ENCODE data around the gene MOB4. TPM values are rescaled to one million over a fixed set of nuclear protein-coding genes. Genes with fewer than 3 reads are reported as not detected.
"Not testable (repeated sequence)": the region's sequence is repeated elsewhere in the genome, so short reads cannot be mapped to it uniquely, and the experiment has no call there.

Gene MOB4
- total RNA-seq, 2 experiments from 2014 or later, result 10.7 to 14.1 TPM

DNA sequence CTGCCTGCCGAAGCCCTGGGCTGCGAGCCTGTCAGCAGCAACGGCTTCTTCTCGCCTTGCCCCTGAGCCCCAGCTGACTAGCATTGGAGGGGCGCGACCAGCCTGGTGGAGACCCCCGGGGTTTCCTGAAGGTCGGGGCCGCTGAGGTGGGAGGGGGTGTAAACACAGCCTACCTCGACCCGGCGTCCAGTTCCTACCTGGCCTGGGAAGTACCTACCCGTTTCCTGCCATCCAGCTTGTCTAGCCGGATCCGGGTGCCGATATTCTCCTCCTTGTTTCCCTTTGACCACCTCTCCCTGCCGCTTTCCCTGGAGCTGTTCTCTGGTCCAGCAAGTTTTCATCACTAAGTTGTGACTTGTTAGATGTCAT is 511 bp downstream of the MOB4 start:
- intact Hi-C loops (cut with micrococcal nuclease), result loop anchor here (1.0 to 10.0 kb wide), 3 partner anchors 63 to 722 kb away; partner anchors contain the start of genes COQ10B, GTF3C3 and MARS2
- H3K27ac Mint-ChIP-seq, result peak overlapping the region; percentile 89
- peaks cover 40% of the 10 kb centered on the region for H3K4me1 Mint-ChIP-seq (ENCODE audit: low read depth)
- peaks cover 10% of the 10 kb centered on the region for H3K36me3 Mint-ChIP-seq (ENCODE audit: low read depth)
- H3K27me3 Mint-ChIP-seq (ENCODE audit: low read depth), result no peaks in the 10 kb centered on the region
- CTCF ChIA-PET, result interaction anchor here (1.6 kb wide), 1 partner anchor 14 kb away, joined by 5 read pairs; no protein-coding TSS in a partner anchor
- peak overlapping the region; percentile 98 for H3K4me3 Mint-ChIP-seq
- DNase-seq, result peak; percentile 41
- H3K9me3 Mint-ChIP-seq, result peaks cover 4% of the 10 kb centered on the region

DNA sequence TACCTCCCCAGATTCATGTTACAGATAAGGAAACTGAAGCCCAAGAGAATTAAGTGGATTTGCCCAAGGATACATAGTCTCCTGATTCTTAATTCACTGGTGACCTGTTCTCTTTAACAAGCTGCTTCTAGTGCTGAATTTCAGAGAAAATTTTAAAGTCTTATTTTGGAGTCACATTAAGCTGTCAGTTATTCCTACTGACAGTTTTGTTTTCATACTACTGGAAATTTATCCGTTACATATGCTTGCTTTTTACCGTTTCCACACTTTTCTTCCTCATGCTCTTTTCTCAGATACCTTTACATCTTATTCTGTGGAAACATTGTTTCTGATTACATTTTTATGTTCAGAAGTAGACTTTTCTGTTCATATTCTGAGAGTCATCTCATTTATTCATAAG is 1.3 kb downstream of the MOB4 start:
- H3K27me3 Mint-ChIP-seq (ENCODE audit: low read depth), result no peaks in the 10 kb centered on the region
- no peak for DNase-seq
- CTCF ChIA-PET, result interaction anchor here (0.7 to 1.6 kb wide), 2 partner anchors 14 to 59 kb away, joined by 3 to 5 read pairs; no protein-coding TSS in a partner anchor
- peaks cover 12% of the 10 kb centered on the region for H3K36me3 Mint-ChIP-seq (ENCODE audit: low read depth)
- intact Hi-C loops (cut with micrococcal nuclease), result loop anchor here (10.0 kb wide), 1 partner anchor 722 kb away; the partner anchor contains the start of gene GTF3C3
- H3K4me1 Mint-ChIP-seq (ENCODE audit: low read depth), result peaks cover 44% of the 10 kb centered on the region
- H3K9me3 Mint-ChIP-seq, result peaks cover 4% of the 10 kb centered on the region
- peak overlapping the region; percentile 89 for H3K27ac Mint-ChIP-seq
- H3K4me3 Mint-ChIP-seq, result peak overlapping the region; percentile 98

- no peaks in the 10 kb centered on the region for H3K9me3 Mint-ChIP-seq
- peak overlapping the region; percentile 24 for H3K27ac Mint-ChIP-seq
- peaks cover 37% of the 10 kb centered on the region for H3K36me3 Mint-ChIP-seq (ENCODE audit: low read depth)
- H3K4me3 Mint-ChIP-seq, result no peak overlapping the region
- H3K27me3 Mint-ChIP-seq (ENCODE audit: low read depth), result no peaks in the 10 kb centered on the region
- DNase-seq, result no peak
- peaks cover 36% of the 10 kb centered on the region for H3K4me1 Mint-ChIP-seq (ENCODE audit: low read depth)
- intact Hi-C loops (cut with micrococcal nuclease), result no loop called here
- CTCF ChIA-PET, result interaction anchor here (0.6 kb wide), 1 partner anchor 570 kb away, joined by 3 read pairs; no protein-coding TSS in a partner anchor
Measured at GRCh38 chr2:197538412-197538811, 22.5 kb downstream of the MOB4 start.

GRCh38 chr2:197539734-197540133 is 23.9 kb downstream of the MOB4 start:
- peaks cover 35% of the 10 kb centered on the region for H3K36me3 Mint-ChIP-seq (ENCODE audit: low read depth)
- DNase-seq, result no peak
- H3K27ac Mint-ChIP-seq, result no peak overlapping the region
- no peaks in the 10 kb centered on the region for H3K27me3 Mint-ChIP-seq (ENCODE audit: low read depth)
- H3K4me1 Mint-ChIP-seq (ENCODE audit: low read depth), result peaks cover 29% of the 10 kb centered on the region
- CTCF ChIA-PET, result interaction anchor here (0.6 to 1.1 kb wide), 4 partner anchors 11 to 66 kb away, joined by 3 to 6 read pairs (median 4); no protein-coding TSS in a partner anchor
- H3K9me3 Mint-ChIP-seq, result no peaks in the 10 kb centered on the region
- H3K4me3 Mint-ChIP-seq, result no peak overlapping the region
- intact Hi-C loops (cut with micrococcal nuclease), result no loop called here

DNA sequence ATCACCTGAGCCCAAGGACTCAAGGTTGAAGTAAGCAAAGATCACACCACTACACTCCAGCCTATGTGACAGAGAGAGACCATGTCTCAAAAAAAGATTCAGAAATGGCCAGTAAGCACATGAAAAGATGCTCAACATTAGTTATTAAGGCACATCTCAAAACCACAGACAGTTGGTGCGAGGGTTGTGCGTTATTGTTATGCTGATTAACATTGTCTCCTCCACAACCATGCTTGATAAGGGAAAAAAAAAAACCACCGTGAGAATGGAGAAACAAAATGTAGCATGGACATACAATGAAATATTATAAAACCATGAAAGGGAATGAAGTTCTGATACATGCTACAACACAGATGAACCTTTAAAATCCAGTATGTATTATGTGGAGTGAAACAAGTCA is 27.3 kb downstream of the MOB4 start:
- intact Hi-C loops (cut with micrococcal nuclease), result no loop called here
- peaks cover 31% of the 10 kb centered on the region for H3K36me3 Mint-ChIP-seq (ENCODE audit: low read depth)

DNA sequence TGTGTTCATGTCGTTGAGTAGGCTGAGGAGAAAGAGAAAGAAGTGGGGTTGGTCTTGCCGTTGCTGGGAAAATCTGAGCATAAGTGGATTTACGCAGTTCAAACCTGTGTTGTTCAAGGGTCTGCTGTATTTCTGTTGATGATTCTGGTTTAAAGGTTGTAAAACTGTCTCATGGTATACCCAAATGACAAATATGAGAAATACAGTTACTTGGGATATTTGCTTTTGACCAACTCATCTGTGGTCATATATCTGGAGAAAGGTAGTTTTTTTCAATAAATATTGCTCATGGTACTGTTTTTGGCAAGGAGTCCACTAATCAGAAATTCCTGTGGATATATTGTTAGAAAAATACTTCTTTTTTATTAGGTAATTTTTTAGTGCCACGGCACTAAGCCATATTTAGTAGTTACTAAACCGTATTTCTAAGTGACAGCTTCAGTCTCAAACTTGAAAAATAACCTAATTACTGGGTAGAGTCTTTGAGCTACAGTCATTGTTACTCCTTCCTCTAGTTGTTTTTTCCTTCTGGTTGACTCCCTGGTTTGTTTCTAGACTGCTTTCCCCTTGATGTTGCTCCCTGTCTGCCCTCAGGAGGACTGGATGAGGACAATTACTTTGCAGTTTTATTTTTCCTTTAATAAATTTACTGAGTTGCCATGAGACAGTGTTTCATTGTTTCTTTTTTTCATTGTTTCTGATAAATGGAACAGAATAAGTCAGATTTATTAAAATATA is 31.5 kb downstream of the MOB4 start:
- DNase-seq, result no peak
- Mint-ChIP-seq H3K4me1 (ENCODE audit: low read depth) (peaks cover 2% of the 10 kb centered on the region), H3K27ac (no peak overlapping the region), H3K36me3 (ENCODE audit: low read depth) (peaks cover 26% of the 10 kb centered on the region), H3K27me3 (ENCODE audit: low read depth) (no peaks in the 10 kb centered on the region), H3K9me3 (no peaks in the 10 kb centered on the region), H3K4me3 (no peak overlapping the region)
- CTCF ChIA-PET, result no interaction called here
- intact Hi-C loops (cut with micrococcal nuclease), result no loop called here

More for the DNA sequence above, 27.3 kb downstream of the MOB4 start:
- Mint-ChIP-seq H3K9me3 (no peaks in the 10 kb centered on the region), H3K27ac (no peak overlapping the region), H3K4me1 (ENCODE audit: low read depth) (peaks cover 16% of the 10 kb centered on the region), H3K27me3 (ENCODE audit: low read depth) (no peaks in the 10 kb centered on the region), H3K4me3 (no peak overlapping the region)
- CTCF ChIA-PET, result interaction anchor here (0.6 kb wide), 1 partner anchor 88 kb away, joined by 4 read pairs; no protein-coding TSS in a partner anchor
- DNase-seq, result no peak

- Mint-ChIP-seq H3K9me3 (no peaks in the 10 kb centered on the region), H3K4me1 (ENCODE audit: low read depth) (peaks cover 2% of the 10 kb centered on the region), H3K36me3 (ENCODE audit: low read depth) (peaks cover 27% of the 10 kb centered on the region), H3K4me3 (no peak overlapping the region), H3K27me3 (ENCODE audit: low read depth) (no peaks in the 10 kb centered on the region), H3K27ac (no peak overlapping the region)
- no peak for DNase-seq
- CTCF ChIA-PET, result no interaction called here
- intact Hi-C loops (cut with micrococcal nuclease), result no loop called here
Measured at GRCh38 chr2:197548582-197548981, 32.7 kb downstream of the MOB4 start.

- H3K9me3 Mint-ChIP-seq; DNase-seq; H3K4me1 Mint-ChIP-seq (ENCODE audit: low read depth); H3K27ac Mint-ChIP-seq; intact Hi-C loops (cut with micrococcal nuclease); H3K27me3 Mint-ChIP-seq (ENCODE audit: low read depth); CTCF ChIA-PET; H3K4me3 Mint-ChIP-seq: not testable (repeated sequence)
- H3K36me3 Mint-ChIP-seq (ENCODE audit: low read depth), result peaks cover 24% of the 10 kb centered on the region
Measured at GRCh38 chr2:197551260-197551659, 35.4 kb downstream of the MOB4 start.

DNA sequence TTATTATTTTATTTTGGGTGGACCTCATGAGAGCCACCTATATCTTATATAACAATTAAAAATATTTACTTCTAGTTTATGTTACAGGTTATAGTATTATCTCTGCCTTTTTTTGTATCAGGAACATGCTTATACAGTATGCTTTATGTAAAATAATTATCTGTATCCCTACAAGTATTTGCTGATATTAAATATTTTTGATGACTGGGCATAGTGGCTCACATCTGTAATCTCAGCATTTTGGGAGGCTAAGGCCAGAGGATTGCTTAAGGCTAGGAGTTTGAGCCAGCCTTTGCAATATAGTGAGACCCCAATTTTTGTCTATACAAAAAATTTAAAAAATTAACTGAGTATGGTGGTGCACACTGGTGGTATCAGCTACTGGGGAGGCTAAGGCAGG is 39.6 kb downstream of the MOB4 start:
- CTCF ChIA-PET, result no interaction called here
- no peaks in the 10 kb centered on the region for H3K27me3 Mint-ChIP-seq (ENCODE audit: low read depth)
- H3K4me3 Mint-ChIP-seq, result no peak overlapping the region
- no peaks in the 10 kb centered on the region for H3K4me1 Mint-ChIP-seq (ENCODE audit: low read depth)
- intact Hi-C loops (cut with micrococcal nuclease), result no loop called here
- H3K27ac Mint-ChIP-seq, result no peak overlapping the region
- no peaks in the 10 kb centered on the region for H3K9me3 Mint-ChIP-seq
- H3K36me3 Mint-ChIP-seq (ENCODE audit: low read depth), result peaks cover 16% of the 10 kb centered on the region
- no peak for DNase-seq

GRCh38 chr2:197556456-197556855 is 40.6 kb downstream of the MOB4 start:
- intact Hi-C loops (cut with micrococcal nuclease), result no loop called here
- no peaks in the 10 kb centered on the region for H3K9me3 Mint-ChIP-seq
- no peaks in the 10 kb centered on the region for H3K4me1 Mint-ChIP-seq (ENCODE audit: low read depth)
- DNase-seq, result no peak
- CTCF ChIA-PET, result interaction anchor here (0.8 kb wide), 1 partner anchor 85 kb away, joined by 6 read pairs; no protein-coding TSS in a partner anchor
- H3K36me3 Mint-ChIP-seq (ENCODE audit: low read depth), result peaks cover 20% of the 10 kb centered on the region
- peak overlapping the region; percentile 30 for H3K27ac Mint-ChIP-seq
- no peak overlapping the region for H3K4me3 Mint-ChIP-seq
- no peaks in the 10 kb centered on the region for H3K27me3 Mint-ChIP-seq (ENCODE audit: low read depth)

- Mint-ChIP-seq H3K4me1 (ENCODE audit: low read depth) (no peaks in the 10 kb centered on the region), H3K27me3 (ENCODE audit: low read depth) (no peaks in the 10 kb centered on the region), H3K9me3 (no peaks in the 10 kb centered on the region), H3K4me3 (no peak overlapping the region), H3K36me3 (ENCODE audit: low read depth) (peaks cover 22% of the 10 kb centered on the region), H3K27ac (no peak overlapping the region)
- DNase-seq, result no peak
- intact Hi-C loops (cut with micrococcal nuclease), result no loop called here
- CTCF ChIA-PET, result no interaction called here
Measured at GRCh38 chr2:197558393-197558792, 42.5 kb downstream of the MOB4 start.

GRCh38 chr2:197559681-197560080 is 43.8 kb downstream of the MOB4 start:
- Mint-ChIP-seq H3K4me1 (ENCODE audit: low read depth) (no peaks in the 10 kb centered on the region), H3K4me3 (no peak overlapping the region), H3K27ac (no peak overlapping the region), H3K9me3 (no peaks in the 10 kb centered on the region), H3K27me3 (ENCODE audit: low read depth) (no peaks in the 10 kb centered on the region), H3K36me3 (ENCODE audit: low read depth) (peaks cover 23% of the 10 kb centered on the region)
- no peak for DNase-seq
- CTCF ChIA-PET, result no interaction called here
- intact Hi-C loops (cut with micrococcal nuclease), result no loop called here

DNA sequence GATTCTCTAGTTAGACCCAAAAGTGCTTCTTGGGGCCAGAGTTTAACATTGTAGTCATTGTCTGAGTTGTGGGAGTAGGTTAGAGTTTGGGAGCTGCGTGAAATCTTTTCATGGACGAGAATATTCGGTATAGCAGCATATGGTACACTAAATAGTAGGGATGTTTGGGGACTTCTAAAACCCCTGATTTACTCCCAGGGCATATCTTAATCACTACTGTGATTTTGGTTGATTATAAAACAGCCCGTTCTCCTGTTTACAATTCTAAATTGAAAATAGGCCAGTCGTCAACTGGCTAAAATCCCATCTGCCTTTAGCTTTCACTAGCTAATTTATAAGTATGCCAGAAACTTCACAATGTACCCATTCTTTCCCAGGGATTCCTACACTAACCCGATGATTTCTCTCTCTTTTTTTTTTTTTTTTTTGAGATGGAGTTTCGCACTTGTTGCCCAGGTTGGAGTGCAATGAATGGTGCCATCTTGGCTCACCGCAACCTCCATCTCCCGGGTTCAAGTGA is 44.3 kb downstream of the MOB4 start:
- Mint-ChIP-seq H3K4me3 (no peak overlapping the region), H3K36me3 (ENCODE audit: low read depth) (peaks cover 23% of the 10 kb centered on the region), H3K9me3 (no peaks in the 10 kb centered on the region), H3K4me1 (ENCODE audit: low read depth) (peaks cover 3% of the 10 kb centered on the region), H3K27me3 (ENCODE audit: low read depth) (no peaks in the 10 kb centered on the region), H3K27ac (no peak overlapping the region)
- CTCF ChIA-PET, result no interaction called here
- intact Hi-C loops (cut with micrococcal nuclease), result no loop called here
- DNase-seq, result no peak
